Neural cell (in vitro differentiated cells): ENCODE results near the gene AKR7A2. TPM values are rescaled to one million over a fixed set of nuclear protein-coding genes. Genes with fewer than 3 reads are reported as not detected.

Source experiments
- H2AFZ ChIP-seq: fragments of 200-600, 300-800 bp; sonication (generic), shearing (Covaris generic); 2 replicates; pipeline ENCODE4 v1.6.0; 2014; ENCODE audit warnings: low read depth, mild to moderate bottlenecking, antibody characterized with exemption, low read length, moderate library complexity
- H3F3A ChIP-seq: fragments of 200-600 bp; shearing (Covaris generic); 2 replicates; pipeline ENCODE4 v1.6.1; 2016; ENCODE audit warnings: mild to moderate bottlenecking, moderate library complexity, mixed read lengths, antibody characterized with exemption, low read length; ENCODE audit not compliant: insufficient read depth, poor library complexity, severe bottlenecking
- H3K27ac ChIP-seq: fragments of 200-600, 300-800 bp; sonication (generic), shearing (Covaris generic); 2 replicates; pipeline ENCODE4 v1.5.1; 2014; ENCODE audit warnings: mild to moderate bottlenecking, low read length, moderate library complexity
- H3K27me3 ChIP-seq: fragments of 300-800, 200-600 bp; sonication (generic), shearing (Covaris generic); 2 replicates; pipeline ENCODE4 v1.6.0; 2014; ENCODE audit warnings: mild to moderate bottlenecking, low read depth, low read length, moderate library complexity; ENCODE audit not compliant: insufficient read depth
- H3K36me3 ChIP-seq: fragments of 300-800, 200-600 bp; sonication (generic), shearing (Covaris generic); 2 replicates; pipeline ENCODE4 v1.5.1; 2014; ENCODE audit warnings: mild to moderate bottlenecking, antibody characterized with exemption, low read length, moderate library complexity; ENCODE audit not compliant: insufficient read depth
- H3K4me2 ChIP-seq: fragments of 300-800, 200-600 bp; sonication (generic), shearing (Covaris generic); 2 replicates; pipeline ENCODE4 v1.6.0; 2014; ENCODE audit warnings: mild to moderate bottlenecking, low read length
- H3K4me3 ChIP-seq: fragments of 300-800, 200-600 bp; sonication (generic), shearing (Covaris generic); 2 replicates; pipeline ENCODE4 v1.5.1; 2014; ENCODE audit warnings: mild to moderate bottlenecking, low read length, moderate library complexity
- H3K79me2 ChIP-seq: fragments of 200-600 bp; shearing (Covaris generic); replicated peaks from 2 replicates; pipeline ENCODE4 v1.6.0; 2014; ENCODE audit warnings: mild to moderate bottlenecking, low read length, moderate library complexity; ENCODE audit not compliant: insufficient read depth
- H3K9ac ChIP-seq: fragments of 300-800, 200-600 bp; sonication (generic), shearing (Covaris generic); 2 replicates; pipeline ENCODE4 v1.6.1; 2016; ENCODE audit warnings: mild to moderate bottlenecking, low read length, mixed read lengths
- H3K9me2 ChIP-seq: fragments of 200-600 bp; shearing (Covaris generic); 2 replicates; pipeline ENCODE4 v1.6.1; 2016; ENCODE audit warnings: mild to moderate bottlenecking, low read length, mixed read lengths; ENCODE audit not compliant: insufficient read depth
- H3K9me3 ChIP-seq: fragments of 200-600, 300-800 bp; sonication (generic), shearing (Covaris generic); 2 replicates; pipeline ENCODE4 v1.6.1; 2016; ENCODE audit warnings: mild to moderate bottlenecking, mixed run types, low read length, moderate library complexity, mixed read lengths
- H4K20me1 ChIP-seq: fragments of 200-600 bp; shearing (Covaris generic); 2 replicates; pipeline ENCODE4 v1.6.1; 2016; ENCODE audit warnings: mild to moderate bottlenecking, mixed run types; ENCODE audit not compliant: insufficient read depth
- EP300 ChIP-seq: fragments of 450-650 bp; conservative IDR thresholded peaks from 2 replicates; pipeline ENCODE4 v1.6.1; 2014; ENCODE audit warnings: antibody characterized with exemption, mild to moderate bottlenecking, moderate library complexity; ENCODE audit not compliant: poor library complexity, severe bottlenecking
- EZH2 ChIP-seq: fragments of 200-600, 300-800 bp; shearing (Covaris generic), sonication (generic); IDR thresholded peaks from 2 replicates; pipeline ENCODE4 v1.6.1; 2014; ENCODE audit warnings: antibody characterized with exemption, low read length, borderline replicate concordance, mild to moderate bottlenecking; ENCODE audit not compliant: insufficient read depth, poor library complexity, severe bottlenecking
- MXI1 ChIP-seq: fragments of 450-650 bp; conservative IDR thresholded peaks from 2 replicates; pipeline ENCODE4 v1.6.1; 2014; ENCODE audit warnings: antibody characterized with exemption, mild to moderate bottlenecking; ENCODE audit not compliant: poor library complexity, severe bottlenecking
- POLR2AphosphoS5 ChIP-seq: IDR thresholded peaks from 2 replicates; pipeline ENCODE4 v1.6.1; 2012
- RAD21 ChIP-seq: fragments of 450-650 bp; conservative IDR thresholded peaks from 2 replicates; pipeline ENCODE4 v1.6.1; 2014; ENCODE audit warnings: antibody characterized with exemption, mild to moderate bottlenecking, moderate library complexity
- SMC3 ChIP-seq: fragments of 450-650 bp; conservative IDR thresholded peaks from 2 replicates; pipeline ENCODE4 v1.6.1; 2014; ENCODE audit warnings: antibody characterized with exemption, mild to moderate bottlenecking, moderate library complexity; ENCODE audit not compliant: poor library complexity
- TAF1 ChIP-seq: IDR thresholded peaks from 2 replicates; pipeline ENCODE4 v1.6.1; 2012; ENCODE audit warnings: low read depth
- polyA plus RNA-seq: library from polyadenylated mRNA; depleted of rRNA; stranded (reverse); fragments of >200 nt; gene quantifications from 2 replicates; pipeline ENCODE4 v1.2.3, GENCODE V29; 2014
- TF ChIP-seq, protein P1 (sequence below): fragments of 450-650 bp; IDR thresholded peaks from 2 replicates; pipeline ENCODE4 v1.5.1; 2014; ENCODE audit warnings: antibody characterized with exemption, mild to moderate bottlenecking, moderate library complexity; ENCODE audit not compliant: poor library complexity, severe bottlenecking
- TF ChIP-seq, protein P2 (sequence below): IDR thresholded peaks from 2 replicates; pipeline ENCODE4 v1.6.1; 2012; ENCODE audit warnings: borderline replicate concordance

Gene AKR7A2
- polyA plus RNA-seq, 1 donor from 2014 or later: 50.6 TPM

GRCh38 chr1:19308509-19308907, 3.4 kb downstream of the AKR7A2 start:
- no peak overlapping the region for H3K4me3 ChIP-seq
- H3F3A ChIP-seq: no peaks in the 10 kb centered on the region
- H4K20me1 ChIP-seq: no peaks in the 10 kb centered on the region
- H3K36me3 ChIP-seq: no peaks in the 10 kb centered on the region
- no peak overlapping the region for H3K9ac ChIP-seq
- H3K27me3 ChIP-seq: no peaks in the 10 kb centered on the region
- TF ChIP-seq, protein P1, sequence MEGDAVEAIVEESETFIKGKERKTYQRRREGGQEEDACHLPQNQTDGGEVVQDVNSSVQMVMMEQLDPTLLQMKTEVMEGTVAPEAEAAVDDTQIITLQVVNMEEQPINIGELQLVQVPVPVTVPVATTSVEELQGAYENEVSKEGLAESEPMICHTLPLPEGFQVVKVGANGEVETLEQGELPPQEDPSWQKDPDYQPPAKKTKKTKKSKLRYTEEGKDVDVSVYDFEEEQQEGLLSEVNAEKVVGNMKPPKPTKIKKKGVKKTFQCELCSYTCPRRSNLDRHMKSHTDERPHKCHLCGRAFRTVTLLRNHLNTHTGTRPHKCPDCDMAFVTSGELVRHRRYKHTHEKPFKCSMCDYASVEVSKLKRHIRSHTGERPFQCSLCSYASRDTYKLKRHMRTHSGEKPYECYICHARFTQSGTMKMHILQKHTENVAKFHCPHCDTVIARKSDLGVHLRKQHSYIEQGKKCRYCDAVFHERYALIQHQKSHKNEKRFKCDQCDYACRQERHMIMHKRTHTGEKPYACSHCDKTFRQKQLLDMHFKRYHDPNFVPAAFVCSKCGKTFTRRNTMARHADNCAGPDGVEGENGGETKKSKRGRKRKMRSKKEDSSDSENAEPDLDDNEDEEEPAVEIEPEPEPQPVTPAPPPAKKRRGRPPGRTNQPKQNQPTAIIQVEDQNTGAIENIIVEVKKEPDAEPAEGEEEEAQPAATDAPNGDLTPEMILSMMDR: no peak
- TF ChIP-seq, protein P2, sequence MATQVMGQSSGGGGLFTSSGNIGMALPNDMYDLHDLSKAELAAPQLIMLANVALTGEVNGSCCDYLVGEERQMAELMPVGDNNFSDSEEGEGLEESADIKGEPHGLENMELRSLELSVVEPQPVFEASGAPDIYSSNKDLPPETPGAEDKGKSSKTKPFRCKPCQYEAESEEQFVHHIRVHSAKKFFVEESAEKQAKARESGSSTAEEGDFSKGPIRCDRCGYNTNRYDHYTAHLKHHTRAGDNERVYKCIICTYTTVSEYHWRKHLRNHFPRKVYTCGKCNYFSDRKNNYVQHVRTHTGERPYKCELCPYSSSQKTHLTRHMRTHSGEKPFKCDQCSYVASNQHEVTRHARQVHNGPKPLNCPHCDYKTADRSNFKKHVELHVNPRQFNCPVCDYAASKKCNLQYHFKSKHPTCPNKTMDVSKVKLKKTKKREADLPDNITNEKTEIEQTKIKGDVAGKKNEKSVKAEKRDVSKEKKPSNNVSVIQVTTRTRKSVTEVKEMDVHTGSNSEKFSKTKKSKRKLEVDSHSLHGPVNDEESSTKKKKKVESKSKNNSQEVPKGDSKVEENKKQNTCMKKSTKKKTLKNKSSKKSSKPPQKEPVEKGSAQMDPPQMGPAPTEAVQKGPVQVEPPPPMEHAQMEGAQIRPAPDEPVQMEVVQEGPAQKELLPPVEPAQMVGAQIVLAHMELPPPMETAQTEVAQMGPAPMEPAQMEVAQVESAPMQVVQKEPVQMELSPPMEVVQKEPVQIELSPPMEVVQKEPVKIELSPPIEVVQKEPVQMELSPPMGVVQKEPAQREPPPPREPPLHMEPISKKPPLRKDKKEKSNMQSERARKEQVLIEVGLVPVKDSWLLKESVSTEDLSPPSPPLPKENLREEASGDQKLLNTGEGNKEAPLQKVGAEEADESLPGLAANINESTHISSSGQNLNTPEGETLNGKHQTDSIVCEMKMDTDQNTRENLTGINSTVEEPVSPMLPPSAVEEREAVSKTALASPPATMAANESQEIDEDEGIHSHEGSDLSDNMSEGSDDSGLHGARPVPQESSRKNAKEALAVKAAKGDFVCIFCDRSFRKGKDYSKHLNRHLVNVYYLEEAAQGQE: no peak
- TF ChIP-seq SMC3 (no peak), EZH2 (no peak)
- no peak overlapping the region for H2AFZ ChIP-seq
- no peak overlapping the region for H3K4me2 ChIP-seq
- peaks cover 12% of the 10 kb centered on the region for H3K79me2 ChIP-seq
- H3K27ac ChIP-seq: no peak overlapping the region
- no peaks in the 10 kb centered on the region for H3K9me2 ChIP-seq
- no peaks in the 10 kb centered on the region for H3K9me3 ChIP-seq

DNA sequence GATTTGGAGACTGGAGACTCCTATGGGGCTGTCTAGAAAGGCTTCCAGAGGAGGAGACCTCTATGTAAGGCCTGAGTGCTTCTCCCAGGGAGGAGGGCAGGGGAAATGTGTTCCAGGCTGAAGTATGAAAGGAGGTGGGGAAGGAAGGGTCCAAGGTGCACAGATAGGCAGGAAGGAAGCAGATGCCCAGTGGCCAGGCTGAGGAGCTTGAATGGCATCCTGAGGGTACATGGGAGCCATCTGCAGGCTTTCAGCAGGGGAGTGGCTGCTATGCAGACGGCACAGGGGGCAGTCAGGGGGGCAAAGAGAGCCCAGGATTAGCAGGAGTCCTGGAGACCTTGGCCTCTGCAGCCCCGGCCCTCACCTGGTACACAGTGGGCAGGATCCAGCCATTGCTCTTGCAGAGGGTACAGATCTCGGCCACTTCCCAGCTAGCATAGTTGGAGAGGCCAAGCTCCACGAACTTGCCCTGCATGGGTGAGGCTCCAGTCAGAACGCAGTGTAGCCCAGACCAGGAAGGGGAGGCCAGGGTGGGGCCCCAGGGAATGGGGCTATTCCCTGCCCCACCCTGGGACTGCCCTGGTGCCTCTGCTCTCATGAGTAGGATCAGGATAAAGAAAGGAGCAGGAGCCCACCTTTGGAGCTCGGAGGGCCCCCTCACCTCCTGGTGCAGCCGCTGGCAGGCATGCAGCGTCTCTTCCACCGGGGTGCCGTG, 4.0 kb downstream of the AKR7A2 start:
- H2AFZ ChIP-seq: no peak overlapping the region

More for the DNA sequence above, 4.0 kb downstream of the AKR7A2 start:
- no peaks in the 10 kb centered on the region for H3K9me2 ChIP-seq
- TF ChIP-seq TAF1 (no peak), EZH2 (no peak), RAD21 (no peak), EP300 (no peak), MXI1 (no peak), SMC3 (no peak), POLR2AphosphoS5 (no peak)
- TF ChIP-seq, protein P1: no peak
- TF ChIP-seq, protein P2: no peak
- H3K79me2 ChIP-seq: peaks cover 11% of the 10 kb centered on the region
- H3K27ac ChIP-seq: no peak overlapping the region
- no peak overlapping the region for H3K4me2 ChIP-seq
- H3F3A ChIP-seq: no peaks in the 10 kb centered on the region
- no peak overlapping the region for H3K4me3 ChIP-seq
- H3K36me3 ChIP-seq: no peaks in the 10 kb centered on the region
- H3K9ac ChIP-seq: no peak overlapping the region
- no peaks in the 10 kb centered on the region for H3K9me3 ChIP-seq
- no peaks in the 10 kb centered on the region for H4K20me1 ChIP-seq
- H3K27me3 ChIP-seq: no peaks in the 10 kb centered on the region
